Colonic mucosa (tissue), 4 donors: ENCODE data around the gene ATXN1. TPM values are rescaled to one million over a fixed set of nuclear protein-coding genes. Genes with fewer than 3 reads are reported as not detected.

Source experiments
- DNase-seq: peaks from one replicate; pipeline ENCODE4 v3.0.0-alpha.2; 2020
- H3K27ac ChIP-seq: fragments of 200-600 bp; one replicate; pipeline ENCODE4 v1.8.0; 2021
- H3K27me3 ChIP-seq: fragments of 200-600 bp; one replicate; pipeline ENCODE4 v1.8.0; 2021
- H3K36me3 ChIP-seq: fragments of 200-600 bp; one replicate; pipeline ENCODE4 v1.8.0; 2021
- H3K4me1 ChIP-seq: fragments of 200-600 bp; one replicate; pipeline ENCODE4 v1.8.0; 2021; ENCODE audit warnings: mild to moderate bottlenecking
- H3K4me3 ChIP-seq: fragments of 200-600 bp; one replicate; pipeline ENCODE4 v1.8.0; 2021
- H3K9ac ChIP-seq, 2 donors: one replicate each; pipeline ENCODE4 v1.7.0; 2013; ENCODE audit warnings: control low read depth in 2 of 2, low read depth in 2 of 2, low read length in 2 of 2
- H3K9me3 ChIP-seq: fragments of 200-600 bp; one replicate; pipeline ENCODE4 v1.8.0; 2021
- intact Hi-C: fragments of 100-400 bp; cut with DNase I; formaldehyde crosslinking; loops from one replicate; pipeline ENCODE4 v1.14.1; 2022
- total RNA-seq, 2 donors: library from RNA; stranded (reverse); fragmentation: NEBNext Ultra II Directional in 1 of 2; extraction: Animal tissue kit (Norgen Biotek cat#: 25700) in 1 of 2; gene quantifications; one replicate each; pipeline ENCODE4 v1.2.1, GENCODE V29; 2021
- TF ChIP-seq, protein P1 (sequence below): fragments of 200-600 bp; IDR thresholded peaks from one replicate; pipeline ENCODE4 v1.8.0; 2022; ENCODE audit warnings: antibody characterized with exemption, mild to moderate bottlenecking
- donor health status: healthy.
- donor health status: DM: no; HTN: no; CAD: no.
- donor health status: DM: no; HTN: no; CAD: no.

The ATXN1 gene
- total RNA-seq, 2 donors from 2014 or later, result 24.5 to 41.9 TPM

DNA sequence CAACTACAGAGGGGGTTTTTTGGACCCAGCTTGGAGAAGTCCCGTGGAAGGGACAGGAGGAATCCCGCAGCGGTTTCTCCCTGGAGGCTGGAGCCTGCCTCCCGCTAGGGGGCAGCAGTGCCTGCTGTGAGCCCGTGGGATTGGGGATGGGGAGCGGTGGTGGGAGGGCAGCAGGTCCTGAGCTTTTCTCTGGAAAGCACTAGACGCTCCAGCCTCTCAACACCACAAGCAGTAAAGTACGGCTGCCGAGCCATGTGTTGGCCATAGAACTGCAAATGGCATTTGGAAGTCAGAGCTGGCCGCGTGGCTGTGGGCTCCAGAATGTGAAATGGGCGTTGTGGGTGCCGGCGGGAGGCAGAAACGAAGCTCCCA lies 475.1 kb downstream of the ATXN1 start:
- no peak for DNase-seq
- Histone ChIP-seq H3K9ac (no peak overlapping the region), H3K27me3 (no peaks in the 10 kb centered on the region), H3K9me3 (no peaks in the 10 kb centered on the region), H3K27ac (no peak overlapping the region), H3K36me3 (no peaks in the 10 kb centered on the region), H3K4me1 (no peaks in the 10 kb centered on the region), H3K4me3 (no peak overlapping the region)
- intact Hi-C loops, result no loop called here
- TF ChIP-seq, protein P1, sequence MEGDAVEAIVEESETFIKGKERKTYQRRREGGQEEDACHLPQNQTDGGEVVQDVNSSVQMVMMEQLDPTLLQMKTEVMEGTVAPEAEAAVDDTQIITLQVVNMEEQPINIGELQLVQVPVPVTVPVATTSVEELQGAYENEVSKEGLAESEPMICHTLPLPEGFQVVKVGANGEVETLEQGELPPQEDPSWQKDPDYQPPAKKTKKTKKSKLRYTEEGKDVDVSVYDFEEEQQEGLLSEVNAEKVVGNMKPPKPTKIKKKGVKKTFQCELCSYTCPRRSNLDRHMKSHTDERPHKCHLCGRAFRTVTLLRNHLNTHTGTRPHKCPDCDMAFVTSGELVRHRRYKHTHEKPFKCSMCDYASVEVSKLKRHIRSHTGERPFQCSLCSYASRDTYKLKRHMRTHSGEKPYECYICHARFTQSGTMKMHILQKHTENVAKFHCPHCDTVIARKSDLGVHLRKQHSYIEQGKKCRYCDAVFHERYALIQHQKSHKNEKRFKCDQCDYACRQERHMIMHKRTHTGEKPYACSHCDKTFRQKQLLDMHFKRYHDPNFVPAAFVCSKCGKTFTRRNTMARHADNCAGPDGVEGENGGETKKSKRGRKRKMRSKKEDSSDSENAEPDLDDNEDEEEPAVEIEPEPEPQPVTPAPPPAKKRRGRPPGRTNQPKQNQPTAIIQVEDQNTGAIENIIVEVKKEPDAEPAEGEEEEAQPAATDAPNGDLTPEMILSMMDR, result no peak

- no peak overlapping the region for H3K27ac ChIP-seq
- TF ChIP-seq, protein P1, result no peak
- H3K9ac ChIP-seq, result no peak overlapping the region
- no peaks in the 10 kb centered on the region for H3K9me3 ChIP-seq
- no peak for DNase-seq
- H3K36me3 ChIP-seq, result no peaks in the 10 kb centered on the region
- no peak overlapping the region for H3K4me3 ChIP-seq
- no peaks in the 10 kb centered on the region for H3K27me3 ChIP-seq
- H3K4me1 ChIP-seq, result no peaks in the 10 kb centered on the region
- intact Hi-C loops, result no loop called here
Observed at GRCh38 chr6:16285467-16286150, 475.7 kb downstream of the ATXN1 start.

- no peaks in the 10 kb centered on the region for H3K9me3 ChIP-seq
- H3K27me3 ChIP-seq, result no peaks in the 10 kb centered on the region
- H3K4me1 ChIP-seq, result no peaks in the 10 kb centered on the region
- no peak overlapping the region for H3K9ac ChIP-seq
- TF ChIP-seq, protein P1, result no peak
- no peak for DNase-seq
- no peak overlapping the region for H3K27ac ChIP-seq
- H3K36me3 ChIP-seq, result no peaks in the 10 kb centered on the region
- intact Hi-C loops, result no loop called here
- H3K4me3 ChIP-seq, result no peak overlapping the region
Observed at GRCh38 chr6:16284472-16284871, 476.8 kb downstream of the ATXN1 start.

- H3K27me3 ChIP-seq, result no peaks in the 10 kb centered on the region
- no peaks in the 10 kb centered on the region for H3K36me3 ChIP-seq
- no peaks in the 10 kb centered on the region for H3K4me1 ChIP-seq
- no peaks in the 10 kb centered on the region for H3K9me3 ChIP-seq
- H3K9ac ChIP-seq, result no peak overlapping the region
- TF ChIP-seq, protein P1, result no peak
- intact Hi-C loops, result no loop called here
- no peak for DNase-seq
- no peak overlapping the region for H3K4me3 ChIP-seq
- H3K27ac ChIP-seq, result no peak overlapping the region
Observed at GRCh38 chr6:16282370-16282769, 478.9 kb downstream of the ATXN1 start.

GRCh38 chr6:16279243-16279642 lies 482.0 kb downstream of the ATXN1 start:
- no peak for DNase-seq
- TF ChIP-seq, protein P1, result no peak
- Histone ChIP-seq H3K9me3 (no peaks in the 10 kb centered on the region), H3K27me3 (no peaks in the 10 kb centered on the region), H3K9ac (no peak overlapping the region), H3K4me1 (no peaks in the 10 kb centered on the region), H3K27ac (no peak overlapping the region), H3K4me3 (no peak overlapping the region), H3K36me3 (no peaks in the 10 kb centered on the region)
- intact Hi-C loops, result no loop called here
